ENCODE data around the gene GFI1.

- TF ChIP-seq CTCF (IDR thresholded peaks at IDR 0.05) (no peak), POLR2A (IDR thresholded peaks at IDR 0.05) (no peak), EP300 (IDR thresholded peaks at IDR 0.05; ENCODE audit: low read depth) (no peak)
These were observed 4.6 kb downstream of the GFI1 start for GRCh38 chr1:92481971-92482664.
